ENCODE data around the gene SERGEF. TPM values are rescaled to one million over a fixed set of nuclear protein-coding genes. Genes with fewer than 3 reads are reported as not detected.

SERGEF gene
- total RNA-seq, 2 experiments from 2014 or later: 44.3 to 47.2 TPM

GRCh38 chr11:17813391-17814059 is 199.3 kb downstream of the SERGEF start:
- POLR2A ChIA-PET: no interaction called here

GRCh38 chr11:17812865-17813187 is 200.0 kb downstream of the SERGEF start:
- no peak for ATAC-seq (ENCODE audit: low read depth)

More at GRCh38 chr11:17813391-17814059, 199.3 kb downstream of the SERGEF start:
- DNase-seq (no peak), ATAC-seq (ENCODE audit: low read depth) (no peak)
- Mint-ChIP-seq H3K36me3 (peaks cover 3% of the 10 kb centered on the region), H3K27me3 (no peaks in the 10 kb centered on the region), H3K9me3 (no peaks in the 10 kb centered on the region), H3K4me1 (no peaks in the 10 kb centered on the region), H3K4me3 (no peak overlapping the region), H3K27ac (no peak overlapping the region)

DNA sequence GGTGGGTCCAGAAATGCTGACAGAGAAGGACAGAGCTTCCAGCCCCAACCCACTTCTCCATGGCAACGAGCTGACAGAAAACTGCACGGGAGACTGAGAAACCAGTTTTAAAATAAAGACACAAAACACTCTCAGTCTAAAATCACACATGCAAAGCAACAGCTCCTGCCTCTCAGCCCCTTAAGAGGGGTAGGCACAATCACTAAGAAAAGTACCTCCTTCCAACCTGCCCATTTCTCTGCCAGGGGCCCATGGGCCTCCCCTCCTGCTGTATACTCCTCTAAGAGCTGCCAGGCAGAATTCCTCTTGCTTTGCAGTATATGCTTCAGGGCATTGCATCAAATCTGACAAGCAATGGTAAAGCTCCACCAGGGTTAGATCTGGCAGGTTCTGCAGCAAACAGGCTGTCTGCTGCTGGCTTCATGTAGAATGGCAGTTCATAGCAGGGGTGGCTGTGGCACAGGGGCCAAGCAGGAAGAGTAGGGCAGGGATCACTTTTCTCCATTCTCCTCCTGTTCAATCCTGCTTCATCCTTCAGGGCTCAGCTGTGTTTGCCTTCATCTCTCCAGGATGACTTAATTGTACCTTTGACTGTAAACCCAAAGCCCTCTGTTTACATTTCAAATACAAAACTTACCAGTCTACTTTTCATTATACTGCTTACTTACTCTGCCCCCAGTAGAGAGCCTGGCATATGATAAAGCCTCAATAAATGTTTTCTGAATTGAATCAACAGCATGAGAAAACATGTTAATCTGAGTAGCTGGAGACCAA is 200.6 kb downstream of the SERGEF start:
- no peaks in the 10 kb centered on the region for H3K27me3 Mint-ChIP-seq
- H3K36me3 Mint-ChIP-seq: peaks cover 3% of the 10 kb centered on the region
- H3K9me3 Mint-ChIP-seq: no peaks in the 10 kb centered on the region
- no peak overlapping the region for H3K27ac Mint-ChIP-seq
- POLR2A ChIA-PET: no interaction called here
- no peaks in the 10 kb centered on the region for H3K4me1 Mint-ChIP-seq
- no peak for ATAC-seq (ENCODE audit: low read depth)
- H3K4me3 Mint-ChIP-seq: no peak overlapping the region
- no peak for DNase-seq

More at GRCh38 chr11:17812865-17813187, 200.0 kb downstream of the SERGEF start:
- DNase-seq: no peak
- Mint-ChIP-seq H3K4me1 (no peaks in the 10 kb centered on the region), H3K9me3 (no peaks in the 10 kb centered on the region), H3K27me3 (no peaks in the 10 kb centered on the region), H3K4me3 (no peak overlapping the region), H3K27ac (no peak overlapping the region), H3K36me3 (peaks cover 3% of the 10 kb centered on the region)
- POLR2A ChIA-PET: no interaction called here

- H3K36me3 Mint-ChIP-seq: peaks cover 3% of the 10 kb centered on the region
- no peak for ATAC-seq (ENCODE audit: low read depth)
- no peaks in the 10 kb centered on the region for H3K9me3 Mint-ChIP-seq
- no peak for DNase-seq
- H3K4me3 Mint-ChIP-seq: no peak overlapping the region
- no peaks in the 10 kb centered on the region for H3K27me3 Mint-ChIP-seq
- no peaks in the 10 kb centered on the region for H3K4me1 Mint-ChIP-seq
- POLR2A ChIA-PET: no interaction called here
- H3K27ac Mint-ChIP-seq: no peak overlapping the region
Observed at GRCh38 chr11:17811352-17811751, 201.5 kb downstream of the SERGEF start.

DNA sequence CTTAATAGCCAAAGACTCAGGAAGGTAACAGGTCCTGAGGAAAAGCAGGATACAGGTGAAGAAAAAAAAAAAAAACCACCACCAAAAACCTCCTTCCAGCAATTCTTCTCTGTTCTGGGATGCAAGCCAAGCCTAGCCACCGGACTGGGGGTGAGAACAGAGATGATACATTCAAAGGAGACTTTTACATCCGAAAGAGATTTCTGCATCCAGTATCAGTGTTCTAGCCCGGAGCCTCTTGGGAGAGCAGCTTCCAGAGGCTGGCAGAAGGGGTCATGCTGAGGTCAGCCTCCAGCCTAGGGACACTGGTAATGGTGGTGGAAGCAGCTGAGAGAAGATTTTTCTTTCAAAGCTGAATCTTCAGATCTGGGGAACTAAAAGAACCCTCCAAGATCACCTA is 202.1 kb downstream of the SERGEF start:
- no peaks in the 10 kb centered on the region for H3K9me3 Mint-ChIP-seq
- POLR2A ChIA-PET: no interaction called here
- peaks cover 3% of the 10 kb centered on the region for H3K36me3 Mint-ChIP-seq
- DNase-seq (no peak), ATAC-seq (ENCODE audit: low read depth) (no peak)
- no peak overlapping the region for H3K27ac Mint-ChIP-seq
- no peaks in the 10 kb centered on the region for H3K27me3 Mint-ChIP-seq
- H3K4me3 Mint-ChIP-seq: no peak overlapping the region
- no peaks in the 10 kb centered on the region for H3K4me1 Mint-ChIP-seq

DNA sequence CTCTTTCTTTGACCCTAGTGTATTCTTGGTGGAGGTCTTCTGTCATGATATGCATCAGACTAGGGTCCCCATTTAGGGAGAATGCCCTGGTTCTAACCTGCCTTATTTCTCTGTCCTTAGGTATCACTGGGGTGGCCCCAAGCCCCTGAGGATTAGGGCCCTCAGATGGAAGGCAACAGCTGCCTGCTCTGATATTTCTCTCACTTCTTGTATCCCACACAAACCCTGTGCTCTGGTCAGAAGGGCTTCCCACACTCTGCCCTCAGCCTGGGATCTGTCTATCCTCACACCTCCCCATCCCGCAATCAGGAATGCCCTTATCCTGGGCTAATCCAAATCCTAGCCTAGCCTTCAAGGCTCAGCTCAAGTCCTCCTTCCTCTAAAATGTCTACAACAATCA is 202.8 kb downstream of the SERGEF start:
- ATAC-seq (ENCODE audit: low read depth) (no peak), DNase-seq (no peak)
- Mint-ChIP-seq H3K9me3 (no peaks in the 10 kb centered on the region), H3K27ac (no peak overlapping the region), H3K4me3 (no peak overlapping the region), H3K27me3 (no peaks in the 10 kb centered on the region), H3K36me3 (peaks cover 3% of the 10 kb centered on the region), H3K4me1 (no peaks in the 10 kb centered on the region)
- POLR2A ChIA-PET: no interaction called here

DNA sequence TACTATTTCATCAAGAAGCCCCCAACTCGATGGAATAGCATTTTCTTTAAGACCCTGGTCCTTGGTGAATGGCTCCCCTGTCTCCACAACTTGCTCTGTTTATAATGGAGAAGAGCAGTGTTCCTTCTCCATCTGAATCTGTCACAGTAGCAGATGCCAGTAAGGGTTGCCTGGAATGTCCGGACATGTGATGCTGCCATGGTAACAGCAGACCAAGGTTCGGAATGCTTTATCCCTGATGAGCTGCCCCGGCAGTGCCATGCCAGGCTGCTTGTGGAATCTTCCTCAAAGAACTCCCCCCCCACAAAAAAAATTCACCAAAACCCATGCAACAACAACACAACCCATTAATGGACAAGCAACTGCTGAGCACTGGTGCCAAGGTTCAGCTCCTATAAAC is 205.8 kb downstream of the SERGEF start:
- DNase-seq (no peak), ATAC-seq (ENCODE audit: low read depth) (no peak)
- Mint-ChIP-seq H3K36me3 (peaks cover 3% of the 10 kb centered on the region), H3K4me1 (no peaks in the 10 kb centered on the region), H3K27ac (no peak overlapping the region), H3K9me3 (no peaks in the 10 kb centered on the region), H3K4me3 (no peak overlapping the region), H3K27me3 (no peaks in the 10 kb centered on the region)
- POLR2A ChIA-PET: no interaction called here

- ATAC-seq (ENCODE audit: low read depth) (no peak), DNase-seq (no peak)
- no peaks in the 10 kb centered on the region for H3K4me1 Mint-ChIP-seq
- POLR2A ChIA-PET: no interaction called here
- no peaks in the 10 kb centered on the region for H3K9me3 Mint-ChIP-seq
- no peak overlapping the region for H3K27ac Mint-ChIP-seq
- H3K4me3 Mint-ChIP-seq: no peak overlapping the region
- H3K36me3 Mint-ChIP-seq: peaks cover 3% of the 10 kb centered on the region
- no peaks in the 10 kb centered on the region for H3K27me3 Mint-ChIP-seq
Observed at GRCh38 chr11:17805873-17806272, 207.0 kb downstream of the SERGEF start.

GRCh38 chr11:17805043-17805442 is 207.8 kb downstream of the SERGEF start:
- H3K27me3 Mint-ChIP-seq: no peaks in the 10 kb centered on the region
- POLR2A ChIA-PET: no interaction called here
- H3K27ac Mint-ChIP-seq: no peak overlapping the region
- no peak for ATAC-seq (ENCODE audit: low read depth)
- DNase-seq: no peak
- H3K9me3 Mint-ChIP-seq: peaks cover 2% of the 10 kb centered on the region
- no peaks in the 10 kb centered on the region for H3K4me1 Mint-ChIP-seq
- H3K36me3 Mint-ChIP-seq: peaks cover 6% of the 10 kb centered on the region
- no peak overlapping the region for H3K4me3 Mint-ChIP-seq

GRCh38 chr11:17803754-17804334 is 209.0 kb downstream of the SERGEF start:
- H3K9me3 Mint-ChIP-seq: peaks cover 2% of the 10 kb centered on the region
- ATAC-seq (ENCODE audit: low read depth) (no peak), DNase-seq (no peak)
- no peaks in the 10 kb centered on the region for H3K27me3 Mint-ChIP-seq
- no peaks in the 10 kb centered on the region for H3K4me1 Mint-ChIP-seq
- H3K36me3 Mint-ChIP-seq: peaks cover 3% of the 10 kb centered on the region
- no peak overlapping the region for H3K4me3 Mint-ChIP-seq
- POLR2A ChIA-PET: no interaction called here
- no peak overlapping the region for H3K27ac Mint-ChIP-seq

GRCh38 chr11:17802491-17802890 is 210.4 kb downstream of the SERGEF start:
- ATAC-seq (ENCODE audit: low read depth) (no peak), DNase-seq (no peak)
- H3K27me3 Mint-ChIP-seq: no peaks in the 10 kb centered on the region
- no peak overlapping the region for H3K4me3 Mint-ChIP-seq
- peaks cover 3% of the 10 kb centered on the region for H3K36me3 Mint-ChIP-seq
- no peak overlapping the region for H3K27ac Mint-ChIP-seq
- POLR2A ChIA-PET: no interaction called here
- no peaks in the 10 kb centered on the region for H3K4me1 Mint-ChIP-seq
- H3K9me3 Mint-ChIP-seq: peaks cover 2% of the 10 kb centered on the region

DNA sequence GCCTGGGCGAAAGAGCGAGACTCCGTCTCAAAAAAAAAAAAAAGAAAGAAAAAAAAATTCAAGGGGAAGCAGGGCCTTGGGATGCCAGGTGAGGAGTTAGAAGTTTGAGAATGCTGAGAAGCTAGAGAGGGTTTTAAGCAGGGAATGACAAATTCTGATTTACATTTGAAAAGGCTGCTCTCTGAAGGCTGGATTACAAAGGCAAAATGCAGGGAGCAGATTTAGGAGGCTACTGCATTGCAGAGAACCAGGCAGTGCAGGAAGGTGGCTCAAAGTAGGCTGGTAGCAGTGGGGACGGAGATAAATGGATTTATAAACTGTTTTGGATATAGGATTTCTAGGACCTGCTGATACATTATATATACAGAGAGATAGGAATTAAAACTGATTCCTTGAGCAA is 211.7 kb downstream of the SERGEF start:
- H3K9me3 Mint-ChIP-seq: peaks cover 2% of the 10 kb centered on the region
- H3K4me1 Mint-ChIP-seq: no peaks in the 10 kb centered on the region
- H3K27me3 Mint-ChIP-seq: no peaks in the 10 kb centered on the region
- no peak overlapping the region for H3K27ac Mint-ChIP-seq
- DNase-seq (no peak), ATAC-seq (ENCODE audit: low read depth) (no peak)
- peaks cover 3% of the 10 kb centered on the region for H3K36me3 Mint-ChIP-seq
- H3K4me3 Mint-ChIP-seq: no peak overlapping the region
- POLR2A ChIA-PET: interaction anchor here (0.6 kb wide), 1 partner anchor 61 kb away, joined by 3 read pairs; no protein-coding TSS in a partner anchor

DNA sequence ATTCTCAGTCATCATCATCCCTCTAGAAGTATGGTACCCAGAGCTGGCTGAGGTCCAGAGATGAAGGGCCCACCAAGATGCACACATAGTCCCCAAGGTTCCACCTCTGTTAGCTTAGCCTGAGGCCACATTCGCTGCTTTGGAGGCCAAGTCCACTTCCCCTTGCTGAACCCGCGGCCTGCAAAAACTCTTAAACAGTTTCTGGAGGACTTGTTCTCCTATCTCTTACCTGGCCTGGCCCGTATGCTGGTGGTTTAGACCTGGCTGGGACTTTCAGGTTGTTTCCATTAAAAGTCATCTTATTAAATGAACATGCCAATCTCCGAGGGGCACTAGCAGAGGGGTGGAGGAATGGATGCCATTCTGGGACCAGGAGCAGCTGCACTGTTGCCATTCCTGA is 213.7 kb downstream of the SERGEF start:
- POLR2A ChIA-PET: no interaction called here
- H3K27me3 Mint-ChIP-seq: no peaks in the 10 kb centered on the region
- no peak overlapping the region for H3K27ac Mint-ChIP-seq
- ATAC-seq (ENCODE audit: low read depth) (no peak), DNase-seq (no peak)
- H3K4me3 Mint-ChIP-seq: no peak overlapping the region
- peaks cover 2% of the 10 kb centered on the region for H3K9me3 Mint-ChIP-seq
- peaks cover 3% of the 10 kb centered on the region for H3K36me3 Mint-ChIP-seq
- no peaks in the 10 kb centered on the region for H3K4me1 Mint-ChIP-seq

GRCh38 chr11:17798716-17799115 is 214.1 kb downstream of the SERGEF start:
- H3K4me1 Mint-ChIP-seq: no peaks in the 10 kb centered on the region
- POLR2A ChIA-PET: no interaction called here
- no peak for DNase-seq
- H3K9me3 Mint-ChIP-seq: peaks cover 2% of the 10 kb centered on the region
- no peaks in the 10 kb centered on the region for H3K27me3 Mint-ChIP-seq
- H3K27ac Mint-ChIP-seq: no peak overlapping the region
- no peak for ATAC-seq (ENCODE audit: low read depth)
- peaks cover 3% of the 10 kb centered on the region for H3K36me3 Mint-ChIP-seq
- no peak overlapping the region for H3K4me3 Mint-ChIP-seq

Measured in activated naive CD8-positive, alpha-beta T cell treated with anti-CD3 and anti-CD28 coated beads, Interleukin-2, amount 10 ng/mL, durations not matched to agents 7 days and 5 days (primary cell).